ENCODE results near the gene RFT1.

DNA sequence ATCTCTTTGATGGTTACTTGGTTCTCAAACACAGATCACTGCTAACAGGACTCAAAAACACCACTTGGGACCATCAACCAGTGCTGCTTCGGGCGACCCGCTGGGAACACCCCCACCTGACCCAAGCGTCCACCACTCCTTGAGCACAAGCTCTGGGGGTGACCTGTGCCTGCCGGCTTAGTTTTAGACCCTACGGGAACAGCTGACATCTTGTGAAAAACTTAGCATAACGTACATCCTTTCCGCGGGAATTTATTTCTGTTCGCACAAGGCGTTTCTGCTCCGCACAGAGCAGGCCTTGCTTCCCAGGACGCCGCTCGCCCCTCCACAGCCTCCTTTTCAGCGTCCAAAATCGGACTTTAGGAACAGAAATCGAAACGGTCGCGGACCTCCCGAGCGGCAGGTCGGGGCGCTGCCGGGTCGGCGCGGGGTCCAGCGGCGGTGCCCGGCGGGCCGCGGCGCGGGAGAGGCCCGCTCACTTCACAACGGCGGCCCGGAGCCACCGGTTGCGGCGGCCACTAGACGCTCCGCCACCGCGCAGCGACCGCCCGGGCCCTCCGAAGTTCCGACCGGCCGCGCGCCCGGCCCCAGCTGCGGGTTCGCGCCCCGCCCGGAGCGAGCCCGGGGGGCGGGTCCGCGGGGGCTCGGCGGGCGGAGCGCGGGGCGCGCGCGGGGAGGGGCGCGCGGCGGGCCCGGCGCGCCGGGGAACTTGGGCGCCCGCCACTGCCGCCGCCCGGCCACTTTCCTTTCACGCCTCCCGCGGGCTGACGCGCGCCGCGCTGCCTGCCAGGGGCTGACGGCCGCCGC is 85.3 kb downstream of the RFT1 start:
- no peak for TF ChIP-seq GATA3 (IDR thresholded peaks at IDR 0.05; ENCODE audit: low read depth, low read length)
- TF ChIP-seq GATA2 (IDR thresholded peaks at IDR 0.05; ENCODE audit: low read depth, low read length): no peak

All from SH-SY5Y (cell line).